Activated CD4-positive, alpha-beta memory T cell treated with anti-CD3 and anti-CD28 coated beads for 36 hours (primary cell): ENCODE results near the gene SYNGAP1. TPM values are rescaled to one million over a fixed set of nuclear protein-coding genes. Genes with fewer than 3 reads are reported as not detected.

Experiments
- CTCF ChIA-PET: fragments of 350-600 bp; sonication (Branson Sonifier 250); formaldehyde crosslinking; loops from one replicate; lab custom pipeline; 2021; ENCODE audit warnings: antibody characterized with exemption, inconsistent platforms; lab: Charles Lee
- POLR2A ChIA-PET: fragments of 350-600 bp; sonication (Branson Sonifier 250); formaldehyde crosslinking; loops from one replicate; lab custom pipeline; 2021; ENCODE audit warnings: antibody characterized with exemption; lab: Charles Lee
- DNase-seq: peaks from one replicate; pipeline ENCODE4 v3.0.0-alpha.2; 2020
- H3K27ac Mint-ChIP-seq: one replicate; pipeline ENCODE4 v1.8.0; 2021; ENCODE audit warnings: mixed read lengths
- H3K27me3 Mint-ChIP-seq: one replicate; pipeline ENCODE4 v1.8.0; 2021; ENCODE audit warnings: mixed read lengths
- H3K36me3 Mint-ChIP-seq: one replicate; pipeline ENCODE4 v1.8.0; 2021; ENCODE audit warnings: mixed read lengths
- H3K4me1 Mint-ChIP-seq: one replicate; pipeline ENCODE4 v1.8.0; 2021; ENCODE audit warnings: low read depth, mixed read lengths
- H3K4me3 Mint-ChIP-seq: one replicate; pipeline ENCODE4 v1.8.0; 2021; ENCODE audit warnings: mild to moderate bottlenecking, mixed read lengths
- H3K9me3 Mint-ChIP-seq: one replicate; pipeline ENCODE4 v1.8.0; 2021; ENCODE audit warnings: mixed read lengths
- intact Hi-C: fragments of 100-400 bp; cut with micrococcal nuclease; formaldehyde crosslinking; loops from one replicate; pipeline ENCODE4 v1.15.1; 2023
- total RNA-seq, 2 experiments: library from RNA; stranded (reverse); gene quantifications; one replicate each; pipeline ENCODE4 v1.2.3, GENCODE V29; 2021

SYNGAP1 gene
- total RNA-seq, 2 experiments from 2014 or later = 34.3 to 35.8 TPM

DNA sequence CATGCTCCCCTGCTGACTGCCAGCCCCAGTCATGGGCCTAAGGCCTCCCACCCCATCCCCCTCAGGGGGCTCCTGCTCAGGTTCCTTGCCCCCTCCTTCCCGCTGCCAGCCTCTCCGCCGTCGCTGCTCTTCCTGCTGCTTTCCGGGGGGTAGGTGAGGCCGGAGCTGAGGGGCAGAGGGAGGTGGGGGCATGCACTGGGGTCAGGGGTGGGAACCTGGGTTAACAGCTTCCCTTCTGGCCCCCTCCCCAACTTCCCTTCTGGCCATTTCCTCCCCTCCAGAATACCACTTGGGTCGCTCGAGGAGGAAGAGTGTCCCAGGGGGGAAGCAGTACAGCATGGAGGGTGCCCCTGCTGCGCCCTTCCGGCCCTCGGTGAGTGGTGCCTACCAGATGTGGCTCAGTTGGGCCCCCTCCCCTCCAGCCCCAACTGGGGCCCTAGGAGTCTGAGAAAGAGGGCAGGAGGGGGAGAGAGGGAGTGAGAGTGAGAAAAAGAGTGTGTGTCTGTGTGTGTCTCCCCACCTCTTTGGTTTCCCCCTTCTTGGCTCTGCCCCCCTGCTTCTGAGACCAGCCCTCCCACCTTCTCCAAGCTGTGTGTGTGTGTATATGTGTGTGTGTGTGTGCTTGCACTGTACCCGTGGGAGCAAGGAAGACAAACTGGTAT is 12.1 kb downstream of the SYNGAP1 start:
- no peak overlapping the region for H3K27ac Mint-ChIP-seq
- H3K36me3 Mint-ChIP-seq = peaks cover 13% of the 10 kb centered on the region
- ChIA-PET CTCF (interaction anchor here (0.6 kb wide), 2 partner anchors 39 to 105 kb away, joined by 3 read pairs; no protein-coding TSS in a partner anchor), POLR2A (no interaction called here)
- H3K4me3 Mint-ChIP-seq = no peak overlapping the region
- no peak for DNase-seq
- intact Hi-C loops = loop anchor here (2.0 kb wide), 1 partner anchor 23 kb away; the partner anchor contains the start of gene ZBTB9
- no peaks in the 10 kb centered on the region for H3K9me3 Mint-ChIP-seq
- no peaks in the 10 kb centered on the region for H3K27me3 Mint-ChIP-seq
- peaks cover 51% of the 10 kb centered on the region for H3K4me1 Mint-ChIP-seq

DNA sequence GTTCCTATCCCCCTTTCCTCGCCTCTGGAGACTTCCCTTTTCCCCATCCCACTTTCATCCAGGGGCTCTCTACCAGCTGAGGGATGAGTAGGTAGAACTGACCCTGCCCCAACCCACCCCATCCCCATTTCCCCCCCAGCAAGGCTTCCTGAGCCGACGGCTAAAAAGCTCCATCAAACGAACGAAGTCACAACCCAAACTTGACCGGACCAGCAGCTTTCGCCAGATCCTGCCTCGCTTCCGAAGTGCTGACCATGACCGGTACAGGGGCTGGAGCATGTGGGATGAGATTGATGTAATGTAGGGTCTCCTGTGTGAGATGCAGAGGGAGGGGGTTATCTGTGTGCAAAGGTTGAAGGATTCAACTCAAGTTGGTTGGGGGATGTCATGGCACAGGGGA is 12.7 kb downstream of the SYNGAP1 start:
- intact Hi-C loops = no loop called here
- H3K36me3 Mint-ChIP-seq = peaks cover 16% of the 10 kb centered on the region
- H3K27ac Mint-ChIP-seq = no peak overlapping the region
- H3K27me3 Mint-ChIP-seq = no peaks in the 10 kb centered on the region
- ChIA-PET CTCF (interaction anchor here (0.6 kb wide), 2 partner anchors 38 to 104 kb away, joined by 3 read pairs; no protein-coding TSS in a partner anchor), POLR2A (no interaction called here)
- peaks cover 46% of the 10 kb centered on the region for H3K4me1 Mint-ChIP-seq
- H3K4me3 Mint-ChIP-seq = no peak overlapping the region
- no peaks in the 10 kb centered on the region for H3K9me3 Mint-ChIP-seq
- no peak for DNase-seq

DNA sequence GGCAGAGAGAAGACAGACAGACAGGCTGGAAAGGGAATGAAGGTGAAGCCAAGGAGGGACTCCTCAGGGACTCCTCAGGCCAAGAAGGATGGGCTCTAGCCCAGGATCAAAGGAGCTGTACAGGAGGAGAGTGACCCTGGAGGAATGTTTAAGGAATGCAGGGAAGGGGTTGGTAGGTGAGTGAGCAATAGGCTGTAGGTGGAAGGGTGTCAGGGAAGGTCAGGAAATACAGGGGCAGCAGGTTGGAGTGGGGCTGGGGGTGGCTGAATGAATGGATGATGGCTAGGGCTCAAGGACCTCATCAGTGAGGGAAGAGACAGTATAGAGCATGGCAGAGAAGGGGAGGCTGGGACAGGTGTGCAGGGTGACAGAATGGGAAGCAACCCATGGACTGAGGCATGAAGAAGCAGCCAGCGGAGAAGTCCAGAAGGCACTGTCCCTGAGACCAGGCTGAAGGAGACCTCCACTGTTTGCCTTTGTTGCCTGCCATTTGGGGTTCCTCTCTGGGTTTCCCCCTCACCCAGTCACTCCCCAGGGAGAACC is 13.2 kb downstream of the SYNGAP1 start:
- intact Hi-C loops = no loop called here
- no peaks in the 10 kb centered on the region for H3K9me3 Mint-ChIP-seq
- ChIA-PET POLR2A (no interaction called here), CTCF (interaction anchor here (0.6 kb wide), 1 partner anchor 38 kb away, joined by 3 read pairs; no protein-coding TSS in a partner anchor)
- H3K36me3 Mint-ChIP-seq = peaks cover 16% of the 10 kb centered on the region
- no peak overlapping the region for H3K4me3 Mint-ChIP-seq
- no peak for DNase-seq
- H3K27ac Mint-ChIP-seq = no peak overlapping the region
- peaks cover 46% of the 10 kb centered on the region for H3K4me1 Mint-ChIP-seq
- H3K27me3 Mint-ChIP-seq = no peaks in the 10 kb centered on the region

DNA sequence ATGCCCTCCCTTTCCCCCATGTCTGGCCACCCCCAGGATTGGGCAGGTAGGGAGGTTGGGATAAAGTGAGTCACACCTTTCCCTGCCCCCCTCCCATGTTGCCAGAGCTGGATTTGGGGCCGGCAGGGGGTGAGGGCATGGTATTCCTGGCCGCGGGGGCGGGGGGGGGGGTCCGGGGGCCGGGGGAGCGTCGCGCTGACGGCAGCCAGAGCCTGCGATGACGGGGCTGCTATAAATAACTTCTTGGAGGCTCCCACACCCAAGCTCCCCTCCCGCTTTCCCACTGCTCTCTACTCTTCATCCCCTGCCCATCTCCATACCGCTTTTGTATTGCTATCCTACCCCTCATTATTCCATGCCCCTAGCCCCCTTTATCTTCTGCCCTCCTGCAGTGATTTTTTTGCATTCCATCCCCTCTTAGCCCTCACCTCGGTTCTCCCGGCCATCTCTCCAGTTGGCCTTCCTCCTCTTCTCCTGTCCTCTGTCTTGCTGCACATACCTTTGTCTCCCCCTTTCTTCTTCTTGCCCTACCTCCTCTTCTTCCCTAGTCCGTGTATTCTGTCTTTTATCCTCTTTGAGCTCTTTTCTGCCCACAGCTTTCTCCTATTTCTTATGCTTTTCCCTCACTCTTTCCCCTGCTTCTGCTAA is 13.8 kb downstream of the SYNGAP1 start:
- intact Hi-C loops = no loop called here
- H3K36me3 Mint-ChIP-seq = peaks cover 16% of the 10 kb centered on the region
- no peaks in the 10 kb centered on the region for H3K9me3 Mint-ChIP-seq
- no peaks in the 10 kb centered on the region for H3K27me3 Mint-ChIP-seq
- CTCF ChIA-PET = no interaction called here
- POLR2A ChIA-PET = no interaction called here
- H3K4me3 Mint-ChIP-seq = no peak overlapping the region
- DNase-seq = no peak
- H3K4me1 Mint-ChIP-seq = peaks cover 42% of the 10 kb centered on the region
- no peak overlapping the region for H3K27ac Mint-ChIP-seq

DNA sequence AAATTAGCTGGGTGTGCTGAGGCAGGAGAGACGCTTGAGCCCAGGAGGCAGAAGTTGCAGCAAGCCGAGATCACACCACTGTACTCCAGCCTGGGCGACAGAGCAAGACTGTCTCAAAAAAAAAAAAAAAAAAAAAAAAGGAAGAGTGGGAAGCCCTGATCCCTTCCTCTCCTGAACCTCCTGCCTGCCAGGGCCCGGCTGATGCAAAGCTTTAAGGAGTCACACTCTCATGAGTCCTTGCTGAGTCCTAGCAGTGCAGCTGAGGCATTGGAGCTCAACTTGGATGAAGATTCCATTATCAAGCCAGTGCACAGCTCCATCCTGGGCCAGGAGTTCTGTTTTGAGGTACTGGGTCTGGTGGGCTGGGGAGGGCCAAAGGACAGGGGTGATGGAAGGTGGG is 15.1 kb downstream of the SYNGAP1 start:
- DNase-seq = no peak
- Mint-ChIP-seq H3K4me3 (no peak overlapping the region), H3K27me3 (no peaks in the 10 kb centered on the region), H3K9me3 (no peaks in the 10 kb centered on the region), H3K27ac (no peak overlapping the region), H3K4me1 (peaks cover 29% of the 10 kb centered on the region), H3K36me3 (peaks cover 19% of the 10 kb centered on the region)
- intact Hi-C loops = no loop called here
- ChIA-PET POLR2A (no interaction called here), CTCF (interaction anchor here (1.1 kb wide), 1 partner anchor 173 kb away, joined by 3 read pairs; no protein-coding TSS in a partner anchor)

DNA sequence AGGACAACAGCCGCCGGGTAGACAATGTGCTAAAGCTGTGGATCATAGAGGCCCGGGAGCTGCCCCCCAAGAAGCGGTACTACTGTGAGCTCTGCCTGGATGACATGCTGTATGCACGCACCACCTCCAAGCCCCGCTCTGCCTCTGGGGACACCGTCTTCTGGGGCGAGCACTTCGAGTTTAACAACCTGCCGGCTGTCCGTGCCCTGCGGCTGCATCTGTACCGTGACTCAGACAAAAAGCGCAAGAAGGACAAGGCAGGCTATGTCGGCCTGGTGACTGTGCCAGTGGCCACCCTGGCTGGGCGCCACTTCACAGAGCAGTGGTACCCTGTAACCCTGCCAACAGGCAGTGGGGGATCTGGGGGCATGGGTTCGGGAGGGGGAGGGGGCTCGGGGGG is 17.8 kb downstream of the SYNGAP1 start:
- Mint-ChIP-seq H3K36me3 (peaks cover 21% of the 10 kb centered on the region), H3K4me1 (peaks cover 5% of the 10 kb centered on the region), H3K4me3 (no peak overlapping the region), H3K9me3 (no peaks in the 10 kb centered on the region), H3K27ac (no peak overlapping the region), H3K27me3 (no peaks in the 10 kb centered on the region)
- POLR2A ChIA-PET = no interaction called here
- no peak for DNase-seq
- CTCF ChIA-PET = no interaction called here
- intact Hi-C loops = no loop called here

DNA sequence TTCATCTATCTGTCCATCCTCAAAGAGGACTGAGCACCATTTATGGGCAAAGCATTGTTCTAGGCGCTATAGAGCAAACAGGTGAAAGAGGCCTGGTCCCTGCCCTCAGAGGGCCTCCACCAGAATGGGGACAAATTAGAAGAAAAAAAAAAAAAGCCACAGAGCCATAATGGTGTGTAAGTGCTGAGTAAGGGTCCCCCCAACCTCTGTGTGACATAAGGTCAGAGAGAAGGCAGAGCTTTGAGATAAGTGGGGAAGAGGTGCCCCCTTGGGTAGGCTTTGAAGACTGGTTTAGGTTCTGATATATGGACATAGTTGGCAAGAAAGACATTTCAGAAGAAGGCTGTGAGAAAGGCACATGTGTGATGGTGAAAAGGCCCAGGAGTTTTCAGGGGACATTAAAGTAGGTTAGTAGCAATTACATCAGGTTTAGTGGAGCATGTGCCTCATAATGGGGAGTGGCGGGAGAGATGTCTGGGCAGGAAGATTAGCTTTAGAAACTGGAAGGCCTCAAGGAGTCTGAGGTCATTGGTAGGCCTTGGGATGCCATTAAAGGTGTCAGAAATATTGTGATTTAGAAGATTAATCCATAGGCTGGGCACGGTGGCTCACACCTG is 19.2 kb downstream of the SYNGAP1 start:
- POLR2A ChIA-PET = no interaction called here
- DNase-seq = no peak
- Mint-ChIP-seq H3K4me1 (no peaks in the 10 kb centered on the region), H3K9me3 (no peaks in the 10 kb centered on the region), H3K4me3 (no peak overlapping the region), H3K36me3 (peaks cover 20% of the 10 kb centered on the region), H3K27me3 (no peaks in the 10 kb centered on the region), H3K27ac (no peak overlapping the region)
- CTCF ChIA-PET = interaction anchor here (1.5 kb wide), 1 partner anchor 21 kb away, joined by 4 read pairs; the partner anchor contains the start of gene CUTA
- intact Hi-C loops = no loop called here

DNA sequence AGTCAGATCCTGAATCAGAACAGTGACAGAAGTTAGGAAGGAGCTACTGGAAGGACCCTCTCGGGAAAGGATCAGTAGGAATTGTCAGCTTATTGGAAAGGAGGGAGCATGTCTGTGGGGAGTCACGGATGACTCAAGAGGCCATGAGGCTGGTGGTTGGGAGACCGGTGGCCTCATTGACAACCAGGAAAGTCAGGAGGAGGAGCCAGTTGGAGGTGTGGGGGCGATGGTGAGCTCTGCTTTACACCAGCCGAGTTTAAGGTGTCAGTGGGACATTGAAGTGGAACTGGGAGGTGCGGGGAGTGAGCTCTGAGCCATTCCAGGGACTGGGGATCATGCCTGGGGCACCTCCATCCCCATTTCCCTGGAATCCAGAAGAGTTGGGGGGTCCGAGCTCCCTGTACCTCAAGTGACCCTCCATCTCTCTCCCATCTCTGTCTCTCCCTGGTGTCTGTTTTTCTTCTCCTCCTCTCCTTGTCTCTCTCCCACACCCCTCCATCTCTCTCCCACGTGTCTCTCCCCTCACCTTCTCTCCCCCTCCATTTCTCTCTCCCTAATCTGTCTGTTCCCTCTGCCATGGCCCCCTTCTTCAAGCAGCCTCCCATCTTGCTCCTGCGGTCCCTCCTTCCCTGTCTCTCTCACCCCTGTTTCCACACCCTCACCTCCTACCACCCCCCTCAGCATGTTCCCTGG is 20.2 kb downstream of the SYNGAP1 start:
- ChIA-PET POLR2A (interaction anchor here (0.7 kb wide), 1 partner anchor 414 kb away, joined by 3 read pairs; no protein-coding TSS in a partner anchor), CTCF (interaction anchor here (1.5 kb wide), 1 partner anchor 22 kb away, joined by 4 read pairs; the partner anchor contains the start of gene CUTA)
- intact Hi-C loops = no loop called here
- Mint-ChIP-seq H3K4me1 (no peaks in the 10 kb centered on the region), H3K9me3 (no peaks in the 10 kb centered on the region), H3K36me3 (peaks cover 19% of the 10 kb centered on the region), H3K27me3 (no peaks in the 10 kb centered on the region), H3K27ac (peak overlapping the region; percentile 35), H3K4me3 (no peak overlapping the region)
- DNase-seq = no peak

DNA sequence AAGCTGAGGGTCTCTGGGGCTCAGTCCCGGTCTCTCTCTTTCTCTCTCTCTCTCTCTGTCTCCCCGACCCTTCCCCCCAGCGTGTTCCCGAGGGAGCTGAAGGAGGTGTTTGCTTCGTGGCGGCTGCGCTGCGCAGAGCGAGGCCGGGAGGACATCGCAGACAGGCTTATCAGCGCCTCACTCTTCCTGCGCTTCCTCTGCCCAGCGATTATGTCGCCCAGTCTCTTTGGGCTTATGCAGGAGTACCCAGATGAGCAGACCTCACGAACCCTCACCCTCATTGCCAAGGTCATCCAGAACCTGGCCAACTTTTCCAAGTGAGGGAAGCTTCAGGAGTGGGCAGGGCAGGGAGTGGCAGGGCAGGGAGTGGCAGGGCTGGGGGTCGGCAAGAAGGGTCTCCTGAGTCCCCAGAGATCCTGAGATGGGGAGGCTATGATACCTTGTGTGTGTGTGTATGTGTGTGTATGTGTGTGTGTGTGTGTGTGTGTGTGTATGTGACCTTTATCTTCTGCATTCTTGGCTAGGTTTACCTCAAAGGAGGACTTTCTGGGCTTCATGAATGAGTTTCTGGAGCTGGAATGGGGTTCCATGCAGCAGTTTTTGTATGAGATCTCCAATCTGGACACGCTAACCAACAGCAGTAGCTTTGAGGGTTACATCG is 20.9 kb downstream of the SYNGAP1 start:
- intact Hi-C loops = no loop called here
- CTCF ChIA-PET = no interaction called here
- H3K4me1 Mint-ChIP-seq = no peaks in the 10 kb centered on the region
- no peaks in the 10 kb centered on the region for H3K27me3 Mint-ChIP-seq
- H3K27ac Mint-ChIP-seq = no peak overlapping the region
- POLR2A ChIA-PET = interaction anchor here (0.9 kb wide), 1 partner anchor 13 kb away, joined by 3 read pairs; no protein-coding TSS in a partner anchor
- H3K4me3 Mint-ChIP-seq = no peak overlapping the region
- H3K36me3 Mint-ChIP-seq = peaks cover 14% of the 10 kb centered on the region
- no peaks in the 10 kb centered on the region for H3K9me3 Mint-ChIP-seq
- DNase-seq = no peak

DNA sequence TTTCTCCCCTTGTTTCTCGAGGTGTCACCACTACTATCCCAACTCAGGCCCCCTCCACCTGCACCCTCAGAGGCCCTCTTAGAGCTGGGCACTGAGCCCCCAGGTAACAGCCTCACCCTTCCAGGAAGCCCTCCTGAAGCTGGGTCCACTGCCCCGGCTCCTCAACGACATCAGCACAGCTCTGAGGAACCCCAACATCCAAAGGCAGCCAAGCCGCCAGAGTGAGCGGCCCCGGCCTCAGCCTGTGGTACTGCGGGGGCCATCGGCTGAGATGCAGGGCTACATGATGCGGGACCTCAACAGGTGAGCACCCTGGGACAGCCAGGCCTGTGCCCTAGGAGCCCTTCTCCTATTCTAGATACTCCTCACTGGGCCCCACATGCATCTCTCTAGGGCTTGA is 21.6 kb downstream of the SYNGAP1 start:
- Mint-ChIP-seq H3K27me3 (no peaks in the 10 kb centered on the region), H3K27ac (no peak overlapping the region), H3K9me3 (no peaks in the 10 kb centered on the region), H3K4me1 (no peaks in the 10 kb centered on the region), H3K36me3 (peaks cover 15% of the 10 kb centered on the region), H3K4me3 (no peak overlapping the region)
- ChIA-PET CTCF (no interaction called here), POLR2A (interaction anchor here (0.9 kb wide), 1 partner anchor 12 kb away, joined by 3 read pairs; no protein-coding TSS in a partner anchor)
- intact Hi-C loops = no loop called here
- no peak for DNase-seq

DNA sequence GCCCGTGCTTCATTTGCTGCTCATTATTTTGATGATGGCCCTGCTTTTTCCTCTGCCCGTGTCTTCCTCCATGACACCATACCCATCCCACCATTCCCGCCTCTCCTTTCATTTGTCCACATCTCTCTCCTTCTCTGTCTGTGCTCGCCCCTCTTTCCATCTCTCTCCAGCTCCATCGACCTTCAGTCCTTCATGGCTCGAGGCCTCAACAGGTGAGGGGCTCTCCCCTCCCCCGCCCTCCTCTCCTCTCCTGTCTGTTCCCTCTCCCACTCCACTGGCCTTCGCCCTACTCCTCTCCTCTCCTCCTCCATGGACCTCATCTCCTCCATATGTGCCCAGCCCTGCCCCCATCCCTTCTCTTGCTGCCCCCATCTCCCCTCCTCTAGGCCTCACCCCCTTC is 22.4 kb downstream of the SYNGAP1 start:
- ChIA-PET POLR2A (no interaction called here), CTCF (no interaction called here)
- Mint-ChIP-seq H3K36me3 (peaks cover 16% of the 10 kb centered on the region), H3K9me3 (no peaks in the 10 kb centered on the region), H3K27ac (no peak overlapping the region), H3K4me1 (no peaks in the 10 kb centered on the region), H3K27me3 (no peaks in the 10 kb centered on the region), H3K4me3 (no peak overlapping the region)
- DNase-seq = no peak
- intact Hi-C loops = no loop called here
